GM18505 (cell line): ENCODE results near the gene FAM3A.

ENCODE experiments used
- ATAC-seq: cut with Tn5 transposase; IDR thresholded peaks from one replicate; pipeline ENCODE4 v1.9.1; 2021; ENCODE audit not compliant: unreplicated experiment
- POLR2A ChIP-seq: IDR thresholded peaks from 4 replicates; pipeline ENCODE4 v1.6.1; 2011; ENCODE audit warnings: borderline replicate concordance; ENCODE audit not compliant: insufficient read depth, insufficient read length; ENCODE audit errors: extremely low read depth

FAM3A gene

DNA sequence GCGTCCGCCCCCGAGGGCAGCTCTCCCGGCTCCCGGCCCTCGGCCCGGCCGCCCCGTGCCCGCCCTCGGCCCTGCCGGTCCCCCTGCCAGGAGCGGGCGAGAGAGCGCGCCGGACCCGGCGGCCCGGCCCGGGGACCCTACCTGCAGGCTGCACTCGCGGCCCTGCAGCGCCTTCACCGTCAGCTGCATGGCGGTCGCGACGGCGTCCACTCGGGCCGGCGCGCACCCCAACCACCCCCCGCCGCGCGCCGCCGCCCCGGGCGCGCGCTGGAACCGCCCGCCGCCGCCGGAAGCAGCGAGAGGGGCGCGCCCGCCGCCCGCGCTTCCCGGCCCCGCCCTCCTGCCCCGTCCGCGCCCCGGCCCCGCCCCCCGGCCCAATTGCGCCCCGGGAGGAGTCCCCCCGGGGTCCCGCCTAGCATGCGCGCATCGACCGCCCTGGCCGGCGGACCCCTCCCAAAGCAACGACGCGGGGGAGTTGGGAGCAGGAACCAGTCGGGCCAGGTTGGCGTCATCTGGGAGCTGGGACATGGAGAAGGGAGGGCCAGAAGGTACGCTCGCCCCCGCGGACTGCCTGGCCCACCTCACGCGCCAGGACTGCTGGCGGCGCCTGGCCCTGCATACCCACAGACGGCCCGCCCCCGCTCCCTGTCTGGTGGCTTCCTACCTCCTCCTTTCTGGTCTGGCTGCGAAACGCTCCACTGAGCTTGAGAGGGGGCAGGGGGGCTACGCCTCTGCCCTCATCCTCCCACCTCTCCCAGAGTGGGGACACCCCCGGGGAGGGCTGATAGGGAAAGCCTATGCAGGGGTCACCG lies 29.4 kb downstream of the FAM3A start, which contains the start of gene UBL4A:
Gene UBL4A (minus strand): TSS at position 220 of the 812 bp plus-strand sequence. CDS start 31 bp downstream, at position 189.
- no peak for ATAC-seq
- TF ChIP-seq POLR2A: no peak

DNA sequence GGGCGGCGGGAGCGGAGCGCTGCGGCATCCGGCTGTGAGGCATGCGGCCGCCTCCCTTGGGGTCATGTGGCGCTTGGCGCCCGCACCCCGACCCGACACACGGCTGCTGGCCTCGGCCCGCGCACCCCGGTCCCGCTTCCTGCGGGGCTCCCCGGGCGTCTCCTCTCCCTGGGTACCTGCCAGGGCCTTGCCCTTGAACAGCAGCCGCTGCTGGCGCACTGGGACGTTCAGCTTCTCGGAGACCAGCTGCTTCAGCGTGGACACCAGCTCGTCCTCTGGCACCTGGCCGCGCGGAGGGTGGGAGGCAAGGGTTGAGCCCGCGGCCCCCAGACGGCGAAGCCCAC lies 30.0 kb downstream of the FAM3A start:
- no peak for ATAC-seq
- TF ChIP-seq POLR2A: peak; percentile 31

DNA sequence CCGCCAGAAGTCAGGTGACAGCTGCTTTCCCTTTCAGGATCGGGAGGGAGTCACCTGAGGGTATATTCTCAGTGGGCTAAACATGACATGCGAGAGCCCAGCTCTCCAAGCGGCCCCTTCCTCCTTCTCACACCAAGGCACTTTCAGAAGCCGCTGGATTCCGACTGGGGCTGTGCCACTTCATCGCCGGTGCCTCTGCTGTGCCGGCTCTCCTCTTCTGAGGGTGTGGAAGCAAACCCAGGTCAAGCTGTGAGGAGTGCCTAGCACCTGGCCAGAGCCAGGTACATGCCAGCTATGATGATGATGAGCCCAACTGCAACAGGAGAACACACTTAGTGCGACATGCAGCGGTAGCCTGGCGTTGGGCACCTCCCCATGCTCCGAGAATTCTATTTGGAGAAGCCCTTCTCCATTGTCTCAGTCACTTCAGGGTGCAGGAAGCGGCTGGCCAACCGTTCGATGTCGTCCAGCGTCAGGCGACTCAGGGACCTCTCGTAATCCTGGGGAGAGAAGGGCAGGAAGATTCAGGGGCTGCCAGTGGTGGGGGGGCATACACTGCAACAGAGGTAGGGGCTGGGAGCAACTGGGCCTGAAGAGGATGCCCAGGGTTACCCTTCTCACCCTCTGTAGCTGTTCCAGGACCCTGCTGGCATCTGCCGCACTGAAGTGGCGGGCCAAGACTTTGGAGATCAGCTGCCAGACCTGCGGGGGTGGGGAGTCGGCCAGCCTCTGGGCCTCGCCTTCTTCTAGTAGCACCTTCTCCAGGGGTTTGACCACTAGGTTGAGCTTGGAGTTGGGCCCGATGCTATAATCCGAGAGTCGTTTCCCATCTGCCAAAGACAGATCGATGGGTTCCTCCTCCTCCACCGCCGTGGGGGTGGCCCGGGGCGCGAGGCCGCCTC lies 30.6 kb downstream of the FAM3A start:
- ATAC-seq: no peak
- no peak for TF ChIP-seq POLR2A

DNA sequence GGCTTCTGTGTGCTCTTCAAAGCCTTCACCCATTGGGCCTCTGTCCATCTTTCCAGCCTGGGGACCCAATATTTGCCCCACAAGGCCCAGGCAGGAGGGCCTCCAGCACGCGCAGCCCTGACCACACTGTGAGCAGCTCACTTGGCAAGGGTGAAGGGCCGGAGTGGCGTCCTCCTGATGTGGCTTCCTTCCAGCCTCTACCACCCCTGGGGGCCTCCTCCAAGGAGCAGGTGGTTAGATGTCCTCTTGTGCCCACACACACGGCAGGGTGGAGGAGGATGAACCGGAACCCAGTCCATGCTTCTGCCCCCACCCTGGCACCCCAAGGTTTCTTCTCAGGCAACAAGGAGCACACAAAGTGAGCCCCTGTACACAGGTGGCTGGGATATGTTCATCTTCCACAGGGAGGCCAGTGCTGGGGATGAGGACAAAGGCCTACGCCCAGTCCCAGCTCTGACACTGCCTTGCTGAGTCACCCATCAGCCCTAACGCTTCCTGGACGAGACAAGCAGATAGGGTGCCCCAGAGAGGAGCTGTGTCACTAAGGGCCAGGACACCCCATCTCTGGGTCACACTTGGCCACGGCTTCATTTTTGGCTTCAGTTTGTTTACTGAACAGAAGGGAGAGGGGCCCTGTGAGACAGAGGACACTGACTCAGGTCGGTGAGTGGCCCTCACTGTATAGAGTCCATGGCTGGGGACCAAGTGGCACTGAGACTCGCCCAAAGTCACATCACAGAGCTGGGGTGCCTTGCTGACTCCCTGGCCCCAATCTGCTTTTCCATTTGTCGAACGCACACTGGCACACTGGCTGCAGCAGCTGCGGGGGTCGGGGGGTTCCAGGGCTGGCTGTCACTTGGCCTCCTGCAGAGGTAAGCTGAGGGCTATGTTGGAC lies 31.5 kb downstream of the FAM3A start:
- no peak for TF ChIP-seq POLR2A
- no peak for ATAC-seq

DNA sequence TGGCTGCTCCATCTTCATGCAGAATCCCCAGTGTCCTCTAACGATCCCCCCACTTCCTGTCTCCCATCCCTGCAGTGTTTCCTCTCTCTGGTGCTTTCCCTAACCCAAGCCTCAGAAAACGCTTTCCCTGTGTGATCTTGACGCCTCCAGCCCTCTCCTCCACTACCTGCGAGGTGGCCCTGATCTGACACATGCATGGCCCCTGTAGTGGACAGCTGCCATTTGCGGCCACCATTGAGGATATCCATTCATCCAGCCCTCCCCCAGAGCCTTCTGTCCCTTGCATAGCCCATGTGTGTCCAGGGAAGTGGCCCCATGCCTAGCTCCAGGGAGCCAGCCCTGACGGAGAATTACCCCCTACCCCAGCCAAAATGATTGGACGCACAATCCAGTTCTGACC lies 32.7 kb downstream of the FAM3A start:
- TF ChIP-seq POLR2A: no peak

GRCh38 chrX:154482786-154483185 lies 33.2 kb downstream of the FAM3A start:
- no peak for ATAC-seq

More for the DNA sequence above, 32.7 kb downstream of the FAM3A start:
- ATAC-seq: no peak

GRCh38 chrX:154481911-154482601 lies 34.0 kb downstream of the FAM3A start:
- ATAC-seq: no peak
- no peak for TF ChIP-seq POLR2A

More at GRCh38 chrX:154482786-154483185, 33.2 kb downstream of the FAM3A start:
- no peak for TF ChIP-seq POLR2A

GRCh38 chrX:154481195-154481594 lies 34.8 kb downstream of the FAM3A start:
- ATAC-seq: no peak
- no peak for TF ChIP-seq POLR2A

DNA sequence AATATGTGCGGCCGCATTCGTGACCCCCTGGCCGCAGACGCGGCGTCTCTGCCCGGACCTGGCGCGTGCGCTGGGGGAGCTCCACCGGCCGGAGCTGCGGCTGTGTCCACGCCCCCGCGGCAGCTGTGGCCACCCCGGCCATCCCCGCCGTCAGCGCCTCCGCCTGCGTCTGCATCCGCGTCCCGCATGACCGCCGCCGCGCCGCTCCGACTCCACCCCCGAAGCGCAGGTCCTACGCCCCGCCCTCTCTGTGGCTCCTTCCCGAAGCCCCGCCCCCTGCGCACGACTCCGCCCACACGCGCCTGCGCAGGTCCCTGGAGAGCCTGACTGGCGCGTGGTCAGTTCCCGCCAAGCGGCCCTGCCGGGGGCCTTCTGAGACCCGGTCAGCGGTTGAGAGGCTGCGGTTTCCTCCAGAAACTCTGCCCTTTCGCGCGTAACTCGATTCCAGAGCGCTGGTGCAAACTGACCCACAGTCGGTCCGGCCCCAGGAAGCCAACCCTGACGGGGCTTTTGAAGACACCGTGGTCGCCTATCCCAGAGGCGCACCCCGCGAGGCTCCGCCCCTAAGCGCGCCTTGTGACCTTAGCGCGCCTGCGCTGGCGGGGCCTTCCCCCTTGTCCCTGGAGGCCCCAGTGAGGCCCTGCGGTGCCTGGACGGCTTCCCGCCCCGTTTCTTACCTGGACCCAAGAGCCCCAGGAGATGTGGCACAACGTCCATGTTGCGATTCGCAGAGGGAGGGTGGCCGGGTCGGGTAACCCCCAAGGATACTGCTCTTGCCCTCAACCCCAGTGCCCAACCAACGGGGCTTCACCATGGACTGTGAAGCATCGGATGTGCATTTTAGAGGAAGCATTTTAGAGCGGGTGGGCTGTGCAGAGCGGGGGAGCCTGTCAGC lies 37.1 kb downstream of the FAM3A start, which contains the start of gene LAGE3:
Gene LAGE3 (minus strand): TSS at position 554 of the 895 bp plus-strand sequence. CDS start 366 bp downstream, at position 188.
- TF ChIP-seq POLR2A: peak; percentile 71
- peak; percentile 82 for ATAC-seq

- TF ChIP-seq POLR2A: no peak
- no peak for ATAC-seq
Measured at GRCh38 chrX:154477891-154478477, 38.0 kb downstream of the FAM3A start.

GRCh38 chrX:154476821-154477220 lies 39.2 kb downstream of the FAM3A start:
- TF ChIP-seq POLR2A: no peak
- ATAC-seq: no peak
